ENCODE measurements around the gene MRAS. TPM values are rescaled to one million over a fixed set of nuclear protein-coding genes. Genes with fewer than 3 reads are reported as not detected.

Gene MRAS
- polyA plus RNA-seq, 1 donor from 2014 or later = 52.8 TPM

- no peak overlapping the region for H3K4me3 ChIP-seq (ENCODE audit: low read length)
- H3K9ac ChIP-seq (ENCODE audit: low read length) = no peak overlapping the region
- H2AFZ ChIP-seq (ENCODE audit: low read depth, low read length) = no peak overlapping the region
- H3K9me2 ChIP-seq (ENCODE audit: insufficient read depth, low read length) = no peaks in the 10 kb centered on the region
- no peaks in the 10 kb centered on the region for H3K9me3 ChIP-seq (ENCODE audit: low read length)
- H3K4me2 ChIP-seq (ENCODE audit: low read length) = no peak overlapping the region
- TF ChIP-seq EZH2 (IDR thresholded peaks at IDR 0.05; ENCODE audit: borderline replicate concordance, insufficient read depth, low read length, poor library complexity, severe bottlenecking) (no peak), MXI1 (conservative IDR thresholded peaks at IDR 0.05; ENCODE audit: poor library complexity, severe bottlenecking) (no peak), POLR2AphosphoS5 (IDR thresholded peaks at IDR 0.05) (no peak), TAF1 (IDR thresholded peaks at IDR 0.05; ENCODE audit: low read depth) (no peak), EP300 (conservative IDR thresholded peaks at IDR 0.05; ENCODE audit: poor library complexity, severe bottlenecking) (no peak), SMC3 (conservative IDR thresholded peaks at IDR 0.05; ENCODE audit: poor library complexity) (no peak), RAD21 (conservative IDR thresholded peaks at IDR 0.05) (no peak)
- TF ChIP-seq, protein P1, sequence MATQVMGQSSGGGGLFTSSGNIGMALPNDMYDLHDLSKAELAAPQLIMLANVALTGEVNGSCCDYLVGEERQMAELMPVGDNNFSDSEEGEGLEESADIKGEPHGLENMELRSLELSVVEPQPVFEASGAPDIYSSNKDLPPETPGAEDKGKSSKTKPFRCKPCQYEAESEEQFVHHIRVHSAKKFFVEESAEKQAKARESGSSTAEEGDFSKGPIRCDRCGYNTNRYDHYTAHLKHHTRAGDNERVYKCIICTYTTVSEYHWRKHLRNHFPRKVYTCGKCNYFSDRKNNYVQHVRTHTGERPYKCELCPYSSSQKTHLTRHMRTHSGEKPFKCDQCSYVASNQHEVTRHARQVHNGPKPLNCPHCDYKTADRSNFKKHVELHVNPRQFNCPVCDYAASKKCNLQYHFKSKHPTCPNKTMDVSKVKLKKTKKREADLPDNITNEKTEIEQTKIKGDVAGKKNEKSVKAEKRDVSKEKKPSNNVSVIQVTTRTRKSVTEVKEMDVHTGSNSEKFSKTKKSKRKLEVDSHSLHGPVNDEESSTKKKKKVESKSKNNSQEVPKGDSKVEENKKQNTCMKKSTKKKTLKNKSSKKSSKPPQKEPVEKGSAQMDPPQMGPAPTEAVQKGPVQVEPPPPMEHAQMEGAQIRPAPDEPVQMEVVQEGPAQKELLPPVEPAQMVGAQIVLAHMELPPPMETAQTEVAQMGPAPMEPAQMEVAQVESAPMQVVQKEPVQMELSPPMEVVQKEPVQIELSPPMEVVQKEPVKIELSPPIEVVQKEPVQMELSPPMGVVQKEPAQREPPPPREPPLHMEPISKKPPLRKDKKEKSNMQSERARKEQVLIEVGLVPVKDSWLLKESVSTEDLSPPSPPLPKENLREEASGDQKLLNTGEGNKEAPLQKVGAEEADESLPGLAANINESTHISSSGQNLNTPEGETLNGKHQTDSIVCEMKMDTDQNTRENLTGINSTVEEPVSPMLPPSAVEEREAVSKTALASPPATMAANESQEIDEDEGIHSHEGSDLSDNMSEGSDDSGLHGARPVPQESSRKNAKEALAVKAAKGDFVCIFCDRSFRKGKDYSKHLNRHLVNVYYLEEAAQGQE (IDR thresholded peaks at IDR 0.05; ENCODE audit: borderline replicate concordance) = no peak
- TF ChIP-seq, protein P2, sequence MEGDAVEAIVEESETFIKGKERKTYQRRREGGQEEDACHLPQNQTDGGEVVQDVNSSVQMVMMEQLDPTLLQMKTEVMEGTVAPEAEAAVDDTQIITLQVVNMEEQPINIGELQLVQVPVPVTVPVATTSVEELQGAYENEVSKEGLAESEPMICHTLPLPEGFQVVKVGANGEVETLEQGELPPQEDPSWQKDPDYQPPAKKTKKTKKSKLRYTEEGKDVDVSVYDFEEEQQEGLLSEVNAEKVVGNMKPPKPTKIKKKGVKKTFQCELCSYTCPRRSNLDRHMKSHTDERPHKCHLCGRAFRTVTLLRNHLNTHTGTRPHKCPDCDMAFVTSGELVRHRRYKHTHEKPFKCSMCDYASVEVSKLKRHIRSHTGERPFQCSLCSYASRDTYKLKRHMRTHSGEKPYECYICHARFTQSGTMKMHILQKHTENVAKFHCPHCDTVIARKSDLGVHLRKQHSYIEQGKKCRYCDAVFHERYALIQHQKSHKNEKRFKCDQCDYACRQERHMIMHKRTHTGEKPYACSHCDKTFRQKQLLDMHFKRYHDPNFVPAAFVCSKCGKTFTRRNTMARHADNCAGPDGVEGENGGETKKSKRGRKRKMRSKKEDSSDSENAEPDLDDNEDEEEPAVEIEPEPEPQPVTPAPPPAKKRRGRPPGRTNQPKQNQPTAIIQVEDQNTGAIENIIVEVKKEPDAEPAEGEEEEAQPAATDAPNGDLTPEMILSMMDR (IDR thresholded peaks at IDR 0.05; ENCODE audit: poor library complexity, severe bottlenecking) = no peak
- H3K79me2 ChIP-seq (replicated peaks; ENCODE audit: insufficient read depth, low read length) = no peaks in the 10 kb centered on the region
- H3K27ac ChIP-seq (ENCODE audit: low read length) = no peak overlapping the region
- H4K20me1 ChIP-seq (ENCODE audit: insufficient read depth) = peaks cover 3% of the 10 kb centered on the region
- no peaks in the 10 kb centered on the region for H3K36me3 ChIP-seq (ENCODE audit: insufficient read depth, low read length)
- no peaks in the 10 kb centered on the region for H3F3A ChIP-seq (ENCODE audit: insufficient read depth, low read length, poor library complexity, severe bottlenecking)
- no peaks in the 10 kb centered on the region for H3K27me3 ChIP-seq (ENCODE audit: insufficient read depth, low read depth, low read length)
Measured at GRCh38 chr3:138395865-138396751, 47.7 kb downstream of the MRAS start.

- Histone ChIP-seq H3K79me2 (replicated peaks; ENCODE audit: insufficient read depth, low read length) (no peaks in the 10 kb centered on the region), H3K9me3 (ENCODE audit: low read length) (no peaks in the 10 kb centered on the region), H3K4me2 (ENCODE audit: low read length) (no peak overlapping the region), H3K9ac (ENCODE audit: low read length) (no peak overlapping the region), H3K9me2 (ENCODE audit: insufficient read depth, low read length) (no peaks in the 10 kb centered on the region), H3K4me3 (ENCODE audit: low read length) (no peak overlapping the region), H3K27me3 (ENCODE audit: insufficient read depth, low read depth, low read length) (no peaks in the 10 kb centered on the region), H3F3A (ENCODE audit: insufficient read depth, low read length, poor library complexity, severe bottlenecking) (no peaks in the 10 kb centered on the region), H2AFZ (ENCODE audit: low read depth, low read length) (no peak overlapping the region), H4K20me1 (ENCODE audit: insufficient read depth) (peaks cover 3% of the 10 kb centered on the region), H3K27ac (ENCODE audit: low read length) (no peak overlapping the region), H3K36me3 (ENCODE audit: insufficient read depth, low read length) (peaks cover 7% of the 10 kb centered on the region)
- no peak for TF ChIP-seq RAD21 (conservative IDR thresholded peaks at IDR 0.05)
- TF ChIP-seq POLR2AphosphoS5 (IDR thresholded peaks at IDR 0.05) = no peak
- TF ChIP-seq EP300 (conservative IDR thresholded peaks at IDR 0.05; ENCODE audit: poor library complexity, severe bottlenecking) = no peak
- TF ChIP-seq TAF1 (IDR thresholded peaks at IDR 0.05; ENCODE audit: low read depth) = no peak
- TF ChIP-seq, protein P2 (IDR thresholded peaks at IDR 0.05; ENCODE audit: poor library complexity, severe bottlenecking) = no peak
- TF ChIP-seq EZH2 (IDR thresholded peaks at IDR 0.05; ENCODE audit: borderline replicate concordance, insufficient read depth, low read length, poor library complexity, severe bottlenecking) = no peak
- TF ChIP-seq MXI1 (conservative IDR thresholded peaks at IDR 0.05; ENCODE audit: poor library complexity, severe bottlenecking) = no peak
- TF ChIP-seq, protein P1 (IDR thresholded peaks at IDR 0.05; ENCODE audit: borderline replicate concordance) = no peak
- no peak for TF ChIP-seq SMC3 (conservative IDR thresholded peaks at IDR 0.05; ENCODE audit: poor library complexity)
Measured at GRCh38 chr3:138396752-138397410, 48.5 kb downstream of the MRAS start.
